Fibroblast of upper back skin (primary cell): ENCODE measurements around the gene CNP.

Experiments
- DNase-seq: peaks from one replicate; pipeline ENCODE4 v3.0.0-alpha.2; 2013

Gene CNP

GRCh38 chr17:41942626-41943373 is 23.8 kb upstream of the CNP start:
- no peak for DNase-seq

DNA sequence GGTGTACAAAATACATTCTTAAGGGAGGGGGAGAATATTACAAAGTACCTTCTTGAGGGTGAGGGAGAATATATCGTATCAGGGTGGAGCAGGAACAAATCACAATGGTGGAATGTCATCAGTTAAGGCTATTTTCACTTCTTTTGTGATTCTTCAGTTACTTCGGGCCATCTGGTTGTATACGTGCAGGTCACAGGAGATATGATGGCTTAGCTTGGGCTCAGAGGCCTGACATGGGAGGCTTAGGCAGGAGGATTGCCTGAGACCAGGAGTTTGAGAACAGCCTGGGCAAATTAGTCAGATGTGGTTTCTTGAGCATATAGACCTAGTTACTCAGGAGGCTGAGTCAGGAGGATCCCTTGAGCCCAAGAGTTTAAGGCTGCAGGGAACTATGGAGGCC is 23.1 kb upstream of the CNP start:
- DNase-seq = no peak

- no peak for DNase-seq
These were observed 21.7 kb upstream of the CNP start for GRCh38 chr17:41944943-41945342.

- no peak for DNase-seq
These were observed 17.7 kb upstream of the CNP start for GRCh38 chr17:41948762-41949460.

DNA sequence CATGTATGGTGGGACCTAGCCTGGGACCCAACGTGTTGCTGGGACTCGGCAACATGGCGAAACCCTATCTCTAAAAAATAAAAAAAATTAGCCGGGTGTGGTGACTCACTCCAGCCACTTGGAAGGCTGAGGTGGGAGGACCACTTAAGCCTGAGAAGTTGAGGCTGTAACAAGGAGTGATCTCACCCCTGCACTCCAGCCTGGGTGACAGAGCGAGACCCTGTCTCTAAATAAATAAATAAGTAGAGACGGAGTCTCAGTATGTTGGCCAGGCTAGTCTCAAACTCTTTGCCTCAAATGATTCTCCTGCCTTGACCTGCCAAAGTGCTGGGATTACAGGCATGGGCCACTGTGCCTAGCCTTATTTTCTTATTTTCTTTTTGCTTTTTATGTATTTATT is 10.1 kb upstream of the CNP start:
- DNase-seq = no peak

DNA sequence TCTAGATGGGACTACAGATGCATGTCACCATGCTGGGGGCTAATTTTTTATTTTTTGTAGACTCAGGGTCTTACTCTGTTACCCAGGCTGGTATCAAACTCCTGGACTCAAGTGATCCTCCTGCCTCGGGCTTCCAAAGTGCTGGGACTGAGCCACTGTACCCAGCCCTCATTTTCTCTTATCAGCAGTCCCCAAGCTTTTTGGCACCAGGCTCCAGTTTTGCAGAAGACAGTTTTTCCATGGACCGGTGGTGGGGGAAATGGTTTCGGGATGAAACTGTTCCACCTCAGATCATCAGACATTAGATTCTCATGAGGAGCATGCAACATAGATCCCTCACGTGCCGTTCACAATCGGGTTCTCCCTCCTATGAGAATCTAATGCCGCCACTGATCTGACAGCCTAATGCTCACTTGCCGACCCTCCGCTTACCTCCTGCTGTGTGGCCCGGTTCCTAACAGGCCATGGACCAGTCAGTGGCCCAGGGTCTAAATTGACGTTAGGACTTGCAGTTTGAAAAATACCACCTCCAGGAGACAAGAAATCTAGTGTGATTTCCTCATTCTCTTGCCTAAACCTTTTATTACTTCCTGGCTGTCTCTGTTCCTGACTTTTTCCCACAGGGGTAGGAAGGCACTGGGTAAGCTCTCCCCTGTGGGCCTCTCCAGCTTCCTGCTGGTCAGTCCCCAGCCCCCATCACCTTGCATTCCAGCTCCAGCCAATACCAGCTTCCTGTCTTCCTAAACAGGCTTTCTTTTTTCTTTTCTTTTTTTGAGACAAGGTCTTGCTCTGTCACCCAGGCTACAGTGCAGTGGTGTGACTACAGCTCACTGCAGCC is 9.3 kb upstream of the CNP start:
- DNase-seq = peak; percentile 52

DNA sequence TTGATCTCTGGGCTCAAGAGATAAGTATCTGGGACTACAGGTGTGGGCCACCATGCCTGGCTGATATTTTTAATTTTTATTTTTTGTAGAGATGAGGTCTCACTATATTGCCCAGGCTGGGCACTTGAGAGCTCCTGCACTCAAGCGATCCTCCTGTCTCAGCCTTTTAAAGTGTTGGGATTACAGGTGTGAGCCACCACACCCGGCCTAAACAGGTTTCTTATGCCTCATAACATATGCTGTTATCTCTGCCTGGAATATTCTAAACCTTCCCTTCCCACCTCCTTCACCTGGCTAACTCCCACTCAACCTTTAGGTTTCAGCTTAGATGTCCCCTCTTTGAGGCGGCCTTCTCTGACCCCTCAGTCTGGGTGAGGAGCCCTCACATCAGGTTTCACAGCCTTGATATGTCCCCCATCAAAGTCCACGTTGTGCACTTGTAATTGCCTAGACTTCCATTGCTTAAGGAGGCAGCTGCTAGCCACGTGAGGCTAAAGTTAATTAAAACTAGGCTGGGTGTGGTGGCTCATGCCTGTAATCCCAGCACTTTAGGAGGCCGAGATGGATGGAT is 8.6 kb upstream of the CNP start:
- no peak for DNase-seq

GRCh38 chr17:41959030-41959335 is 7.6 kb upstream of the CNP start:
- DNase-seq = no peak

DNA sequence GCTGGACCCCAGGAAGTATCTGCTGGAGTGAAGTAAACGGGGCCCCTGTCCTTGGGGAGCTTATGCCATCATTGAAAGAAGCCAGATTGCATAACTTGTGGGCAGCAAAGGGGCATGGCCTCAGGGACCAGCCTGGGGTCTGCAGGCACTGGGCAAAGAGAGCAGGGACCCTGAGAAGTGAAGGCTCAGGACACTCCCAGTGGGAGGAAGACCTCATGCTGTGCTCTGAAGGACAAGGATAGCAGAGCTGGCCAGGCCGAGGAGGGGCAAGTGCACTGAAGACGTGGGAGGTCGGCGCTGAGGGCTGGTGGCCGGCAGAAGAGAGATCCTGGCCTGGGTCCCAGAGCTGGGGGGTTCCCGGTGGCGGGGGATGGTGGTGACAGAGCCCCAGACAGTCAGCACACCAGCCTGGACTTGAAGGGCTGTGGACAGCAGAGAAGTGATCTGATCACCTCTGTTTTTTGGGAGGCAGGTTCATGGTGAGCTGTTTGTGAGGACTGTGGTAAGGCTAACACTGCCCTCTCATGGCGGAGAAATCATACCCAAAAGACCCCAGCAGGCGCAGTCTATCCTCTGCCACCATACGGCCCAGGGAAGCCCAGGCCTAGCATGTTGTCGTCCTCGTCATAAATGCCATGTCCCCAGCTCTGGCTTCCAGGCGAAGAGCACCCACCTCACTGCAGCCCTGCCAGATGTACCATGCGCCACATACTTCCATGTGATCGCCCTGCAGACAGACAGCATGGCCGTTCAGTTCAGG is 7.1 kb upstream of the CNP start:
- peak; percentile 55 for DNase-seq

DNA sequence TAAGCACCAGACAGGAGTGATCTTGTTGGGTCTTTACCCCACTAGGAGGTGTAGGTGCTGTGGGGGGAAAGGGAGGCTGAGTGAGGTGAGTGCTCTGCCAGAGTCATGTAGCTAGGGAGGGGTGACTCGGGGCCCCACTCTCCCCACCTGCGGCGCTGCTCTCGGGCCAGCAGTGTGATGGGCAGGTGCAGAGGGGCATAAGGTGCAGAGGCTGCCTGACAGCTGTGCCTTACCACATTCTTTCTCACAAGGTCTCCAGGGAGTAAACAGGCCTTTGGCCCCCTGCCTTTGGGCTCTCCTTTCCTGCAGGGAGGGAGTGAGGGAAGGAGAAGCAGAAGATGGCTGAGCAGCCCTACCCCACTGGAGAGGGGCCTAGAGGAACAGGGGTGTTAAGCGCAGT is 4.5 kb upstream of the CNP start:
- no peak for DNase-seq

- DNase-seq = peak; percentile 54
These were observed 3.7 kb upstream of the CNP start for GRCh38 chr17:41962768-41963434.

DNA sequence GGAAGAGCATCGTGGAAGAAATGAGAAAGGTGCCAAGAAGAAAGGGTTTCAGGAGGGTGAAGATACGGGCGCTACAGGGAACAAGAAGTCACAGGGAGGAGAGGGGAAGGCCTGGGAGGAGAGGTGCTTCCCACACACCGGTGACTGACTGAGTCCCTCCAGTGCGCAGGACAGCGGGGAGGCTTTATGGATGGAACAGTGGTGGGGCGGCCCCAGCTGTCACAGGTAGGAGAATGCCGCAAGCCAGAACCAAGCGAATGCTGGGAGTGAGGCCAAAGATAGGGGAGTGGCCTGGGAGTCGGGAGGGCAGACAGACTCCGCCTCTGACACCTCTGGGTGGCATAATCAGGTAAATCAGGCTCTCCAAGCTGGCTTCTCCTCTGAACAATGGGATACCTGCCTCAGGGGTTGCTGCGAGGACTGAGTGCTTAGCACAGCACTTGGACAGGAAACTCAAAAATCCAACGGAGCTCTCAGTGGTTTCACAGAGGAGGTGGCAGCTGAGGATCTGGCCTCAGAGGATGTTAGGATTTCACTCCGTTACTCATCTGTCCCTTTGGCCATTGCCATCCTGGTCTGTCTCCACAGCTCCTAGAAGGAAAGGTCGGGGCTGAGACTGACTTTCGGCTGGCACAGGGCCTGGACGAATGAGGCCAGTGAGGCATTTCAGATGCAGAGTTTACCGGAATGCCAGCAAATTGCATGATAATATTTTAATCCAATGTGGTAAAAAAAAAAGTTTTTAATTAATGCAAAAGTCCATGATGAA is 717 bp upstream of the CNP start:
- DNase-seq = peak; percentile 33

DNA sequence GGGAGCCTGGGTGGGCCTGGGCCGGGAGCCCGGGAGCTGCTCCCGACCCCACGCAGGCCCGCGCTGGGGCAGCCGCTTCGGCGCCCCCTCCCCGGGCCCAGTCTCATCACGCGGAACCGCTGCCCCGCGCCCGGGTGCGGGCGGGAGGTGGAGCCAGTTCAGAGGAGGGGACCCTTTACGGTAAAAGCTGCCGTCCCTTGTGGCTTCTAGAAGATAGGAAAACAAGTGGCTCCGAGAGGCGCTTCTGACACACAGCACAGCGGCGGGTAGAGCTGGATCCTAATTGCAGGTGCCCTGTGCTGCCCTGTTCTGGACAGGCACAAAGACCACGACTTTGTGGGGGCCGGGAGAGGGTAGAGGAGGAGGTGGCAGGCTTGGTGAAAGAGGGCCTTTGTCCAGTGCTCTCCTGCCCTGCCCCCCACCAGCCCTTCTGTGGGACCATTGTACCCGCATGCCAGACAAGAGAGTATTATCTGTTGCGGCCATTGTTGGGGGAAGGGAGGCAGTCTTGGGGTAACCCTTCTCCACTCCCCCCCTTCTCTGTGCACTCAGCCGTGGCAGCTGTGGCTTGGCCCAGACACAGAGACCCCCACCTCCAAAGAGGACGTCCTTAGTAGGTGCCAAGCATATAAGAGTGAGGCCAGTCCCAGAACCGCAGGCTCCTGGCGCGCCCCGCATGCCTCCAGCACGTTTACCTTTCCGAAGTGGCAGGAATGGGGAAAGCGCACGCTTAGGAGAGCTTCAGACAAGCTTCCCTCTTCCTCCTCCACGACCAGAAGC is 736 bp downstream of the CNP start:
- peak; percentile 7 for DNase-seq

GRCh38 chr17:41967921-41968578 is 1.5 kb downstream of the CNP start:
- no peak for DNase-seq

DNA sequence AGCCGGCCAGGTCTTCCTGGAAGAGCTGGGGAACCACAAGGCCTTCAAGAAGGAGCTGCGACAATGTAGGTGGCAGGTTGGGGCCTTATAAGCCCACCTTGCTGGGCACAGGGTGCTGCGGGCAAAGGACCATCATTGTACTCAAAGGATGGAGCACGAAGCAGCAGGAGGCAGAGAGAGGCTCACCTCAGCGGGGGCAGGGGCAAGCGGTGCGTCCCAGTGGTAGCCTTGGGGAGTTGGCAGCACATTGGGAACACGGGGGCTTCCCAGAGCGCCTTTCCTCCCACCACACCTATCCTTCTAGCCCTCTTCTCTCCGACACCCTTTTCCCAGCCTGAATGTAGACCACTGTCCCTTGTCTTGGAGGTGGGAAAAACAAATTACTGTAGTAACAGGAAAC is 2.1 kb downstream of the CNP start:
- no peak for DNase-seq

- no peak for DNase-seq
These were observed 4.3 kb downstream of the CNP start for GRCh38 chr17:41970901-41971331.

DNA sequence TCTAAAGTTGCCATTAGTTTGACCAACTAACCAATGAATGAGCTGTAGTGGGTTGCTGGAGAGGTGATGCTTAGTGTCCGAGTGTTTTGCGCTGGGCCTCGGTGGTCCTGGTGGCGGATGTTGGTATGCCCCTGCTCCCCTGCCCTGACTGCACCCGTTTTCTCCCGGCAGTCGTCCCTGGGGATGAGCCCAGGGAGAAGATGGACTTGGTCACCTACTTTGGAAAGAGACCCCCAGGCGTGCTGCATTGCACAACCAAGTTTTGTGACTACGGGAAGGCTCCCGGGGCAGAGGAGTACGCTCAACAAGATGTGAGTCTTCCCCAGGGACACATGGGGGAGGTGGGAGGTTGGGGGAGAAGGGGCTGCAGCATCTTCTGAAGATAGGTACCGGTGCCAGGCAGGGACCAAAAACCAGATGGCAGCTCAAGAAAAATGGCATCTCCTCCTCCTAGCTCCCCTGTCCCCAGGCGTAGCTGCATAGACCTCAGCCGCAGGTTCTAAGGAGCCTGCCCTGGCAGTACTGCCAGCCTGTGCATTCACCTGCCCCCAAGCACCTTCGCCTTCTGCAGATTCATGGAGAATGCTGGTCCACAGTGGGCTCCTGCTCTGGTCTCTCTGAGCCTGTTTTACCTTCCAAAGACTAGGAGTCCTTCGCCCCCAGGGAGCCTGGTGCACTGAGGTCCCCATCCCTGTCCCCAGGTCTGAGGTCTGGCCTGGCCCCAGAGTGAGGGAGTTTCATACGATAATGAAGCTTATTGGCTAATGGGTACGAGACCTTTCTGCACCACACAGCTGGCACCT is 5.3 kb downstream of the CNP start:
- DNase-seq = no peak

DNA sequence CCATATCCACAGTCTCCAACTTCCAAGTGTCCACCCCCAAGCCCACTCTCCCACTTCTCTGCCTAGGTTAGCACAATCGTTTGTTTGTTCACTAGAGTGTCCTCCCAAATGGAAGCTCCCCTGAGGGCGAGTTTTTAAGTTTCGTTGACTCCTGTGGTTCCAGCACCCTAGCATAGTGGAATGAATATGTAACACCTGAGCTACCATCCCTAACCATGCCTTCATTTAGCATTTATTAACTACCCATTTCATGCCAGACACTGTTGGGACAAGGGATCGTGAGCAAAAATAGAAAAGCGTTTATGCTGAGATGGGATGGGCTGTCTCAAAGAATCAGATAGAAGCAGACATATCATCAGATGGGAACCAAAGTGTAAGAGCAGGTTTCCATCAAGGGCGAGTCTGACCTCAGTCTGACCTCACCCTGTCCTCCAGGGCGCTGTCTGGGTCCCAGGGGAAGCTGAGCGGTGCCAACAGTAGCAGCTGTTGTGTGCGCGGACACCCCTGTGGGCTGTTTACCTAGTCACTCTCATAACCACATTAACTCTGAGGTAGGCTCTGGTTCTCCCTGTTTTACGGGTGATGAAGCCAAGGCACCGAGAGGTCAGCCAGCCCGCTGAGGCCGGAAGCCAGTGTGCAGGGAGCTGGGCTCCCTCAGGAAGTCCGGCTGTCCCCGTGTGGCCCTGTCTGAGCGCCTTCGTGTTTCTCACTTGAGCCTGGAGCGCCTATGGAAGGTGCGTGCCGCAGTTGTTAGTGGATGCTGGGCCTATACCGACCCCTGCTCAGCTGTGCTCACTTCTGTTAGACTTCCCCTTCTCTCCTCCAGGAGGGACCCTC is 6.2 kb downstream of the CNP start:
- no peak for DNase-seq
